ENCODE results near the gene PLEKHG1. TPM values are rescaled to one million over a fixed set of nuclear protein-coding genes. Genes with fewer than 3 reads are reported as not detected.
A peak's percentile ranks its signal among the peaks of the same experiment; 100 is the strongest.

The PLEKHG1 gene
- total RNA-seq, 1 experiment from 2014 or later, result 92.4 TPM

- H3K4me3 ChIP-seq (ENCODE audit: low read length), result no peak overlapping the region
- H3K4me2 ChIP-seq (ENCODE audit: low read depth, low read length, poor library complexity, severe bottlenecking), result no peak overlapping the region
- H3K36me3 ChIP-seq (ENCODE audit: insufficient read depth, low read length), result peaks cover 32% of the 10 kb centered on the region; the same call in 1 of the 2 replicates
- H3K27me3 ChIP-seq (ENCODE audit: low read length), result no peaks in the 10 kb centered on the region
- peaks cover 84% of the 10 kb centered on the region for H3K4me1 ChIP-seq (ENCODE audit: low read length)
- no peak overlapping the region for H3K9ac ChIP-seq (ENCODE audit: low read length)
- H3K9me2 ChIP-seq (replicated peaks; ENCODE audit: insufficient read depth, low read length), result no peaks in the 10 kb centered on the region
- H3K79me2 ChIP-seq (ENCODE audit: low read length), result peaks cover 92% of the 10 kb centered on the region
- H4K20me1 ChIP-seq (ENCODE audit: insufficient read depth, low read depth, low read length), result peaks cover 49% of the 10 kb centered on the region; the same call in 1 of the 2 replicates
- no peak for DNase-seq
- H3K9me3 ChIP-seq (ENCODE audit: low read length), result no peaks in the 10 kb centered on the region
- peak overlapping the region; percentile 63; the same call in 1 of the 2 replicates for H3K27ac ChIP-seq (ENCODE audit: low read length)
- H2AFZ ChIP-seq (ENCODE audit: low read length), result no peak overlapping the region
Measured at GRCh38 chr6:150604467-150604866, 4.8 kb downstream of the PLEKHG1 start.

DNA sequence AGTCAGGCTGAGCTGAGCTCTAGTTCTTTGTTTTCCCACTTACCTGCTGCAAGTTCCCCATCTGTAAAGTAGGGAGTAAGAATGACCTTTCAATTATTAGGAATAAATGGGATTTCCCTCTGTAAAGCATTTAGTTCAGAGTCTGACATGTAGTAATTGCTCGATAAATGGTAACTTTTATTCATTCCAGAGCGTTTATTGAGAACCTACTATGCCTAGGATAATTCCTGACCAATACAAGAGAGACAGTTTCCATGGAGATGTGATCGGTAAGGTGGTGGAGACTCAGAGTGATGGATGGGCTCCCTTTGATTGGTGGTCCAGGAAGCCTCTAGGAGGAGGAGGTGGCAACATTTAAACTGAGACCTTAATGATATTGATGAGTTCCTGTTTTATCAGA lies 5.6 kb downstream of the PLEKHG1 start:
- Histone ChIP-seq H3K4me1 (ENCODE audit: low read length) (peaks cover 85% of the 10 kb centered on the region), H3K4me3 (ENCODE audit: low read length) (no peak overlapping the region), H3K9me2 (replicated peaks; ENCODE audit: insufficient read depth, low read length) (no peaks in the 10 kb centered on the region), H2AFZ (ENCODE audit: low read length) (no peak overlapping the region), H3K9me3 (ENCODE audit: low read length) (no peaks in the 10 kb centered on the region), H3K27ac (ENCODE audit: low read length) (peak overlapping the region; percentile 63), H3K9ac (ENCODE audit: low read length) (no peak overlapping the region), H3K4me2 (ENCODE audit: low read depth, low read length, poor library complexity, severe bottlenecking) (peak overlapping the region; percentile 21), H3K36me3 (ENCODE audit: insufficient read depth, low read length) (peaks cover 36% of the 10 kb centered on the region; the same call in 1 of the 2 replicates), H3K79me2 (ENCODE audit: low read length) (peaks cover 99% of the 10 kb centered on the region), H4K20me1 (ENCODE audit: insufficient read depth, low read depth, low read length) (peaks cover 52% of the 10 kb centered on the region; the same call in 1 of the 2 replicates), H3K27me3 (ENCODE audit: low read length) (no peaks in the 10 kb centered on the region)
- no peak for DNase-seq

DNA sequence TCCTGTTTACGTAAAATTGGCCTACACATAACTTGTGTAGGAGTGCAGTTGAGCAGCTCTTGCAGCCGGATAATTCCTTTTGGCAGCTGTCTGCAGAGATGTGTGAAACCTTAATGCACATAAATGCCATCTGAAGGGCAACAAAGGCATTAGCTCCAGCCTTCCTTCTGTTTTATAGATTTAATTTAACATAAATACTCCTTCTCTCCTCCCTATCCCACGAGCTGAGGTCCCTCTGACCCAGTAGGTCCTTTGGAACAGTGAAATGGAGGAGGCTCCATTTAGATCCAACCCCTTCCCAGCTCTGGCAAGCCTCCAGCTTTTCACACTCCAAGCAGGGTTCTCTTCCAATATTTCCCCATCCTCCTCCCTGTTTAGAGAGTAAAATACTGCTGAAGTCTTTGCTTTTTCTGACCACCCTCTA lies 6.5 kb downstream of the PLEKHG1 start:
- DNase-seq, result no peak

DNA sequence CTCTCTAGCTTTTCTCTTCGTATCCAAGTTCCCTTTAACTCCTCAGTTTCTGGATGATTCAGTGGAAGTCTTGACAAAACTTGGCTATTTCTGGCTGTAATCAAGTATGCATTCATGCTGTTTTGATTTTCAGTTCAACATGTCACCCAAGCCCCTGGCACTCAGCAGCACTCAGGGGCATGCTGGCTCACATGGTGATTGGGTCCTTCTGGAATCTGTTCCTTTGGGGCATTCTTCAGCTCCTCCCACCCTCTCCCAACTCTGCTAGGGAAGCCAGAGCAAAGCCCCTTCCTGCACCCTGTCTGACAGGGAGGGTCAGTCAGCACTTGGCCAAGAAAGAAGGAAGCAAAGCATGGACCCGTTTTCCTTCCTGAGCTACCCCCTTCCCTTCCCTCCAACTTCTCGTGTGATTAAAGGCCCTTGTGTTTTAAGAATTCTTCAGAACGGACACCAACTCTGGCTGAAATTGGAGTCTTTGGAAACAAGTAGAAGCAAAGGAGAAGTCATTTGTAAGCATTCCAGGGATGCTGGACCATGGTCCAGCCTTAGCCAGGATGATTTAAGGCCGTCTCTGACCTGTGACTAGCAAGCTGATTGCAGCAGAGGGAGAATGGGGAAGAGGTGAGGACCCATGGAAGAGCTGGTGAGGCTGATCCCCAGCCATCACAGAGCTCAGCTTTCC lies 7.1 kb downstream of the PLEKHG1 start:
- H4K20me1 ChIP-seq (ENCODE audit: insufficient read depth, low read depth, low read length), result peaks cover 55% of the 10 kb centered on the region; the same call in 1 of the 2 replicates
- H3K36me3 ChIP-seq (ENCODE audit: insufficient read depth, low read length), result peaks cover 36% of the 10 kb centered on the region; the same call in 1 of the 2 replicates
- no peak overlapping the region for H2AFZ ChIP-seq (ENCODE audit: low read length)
- no peaks in the 10 kb centered on the region for H3K27me3 ChIP-seq (ENCODE audit: low read length)
- no peak overlapping the region for H3K4me3 ChIP-seq (ENCODE audit: low read length)
- no peaks in the 10 kb centered on the region for H3K9me2 ChIP-seq (replicated peaks; ENCODE audit: insufficient read depth, low read length)
- peak overlapping the region; percentile 21 for H3K4me2 ChIP-seq (ENCODE audit: low read depth, low read length, poor library complexity, severe bottlenecking)
- peak overlapping the region; percentile 63 for H3K27ac ChIP-seq (ENCODE audit: low read length)
- H3K9me3 ChIP-seq (ENCODE audit: low read length), result no peaks in the 10 kb centered on the region
- H3K79me2 ChIP-seq (ENCODE audit: low read length), result peaks cover 97% of the 10 kb centered on the region
- H3K4me1 ChIP-seq (ENCODE audit: low read length), result peaks cover 87% of the 10 kb centered on the region
- peak overlapping the region; percentile 31; the same call in 1 of the 2 replicates for H3K9ac ChIP-seq (ENCODE audit: low read length)
- DNase-seq, result no peak

More for the DNA sequence above, 6.5 kb downstream of the PLEKHG1 start:
- H3K4me3 ChIP-seq (ENCODE audit: low read length), result no peak overlapping the region
- peaks cover 36% of the 10 kb centered on the region; the same call in 1 of the 2 replicates for H3K36me3 ChIP-seq (ENCODE audit: insufficient read depth, low read length)
- H3K27ac ChIP-seq (ENCODE audit: low read length), result peak overlapping the region; percentile 63
- H3K4me1 ChIP-seq (ENCODE audit: low read length), result peaks cover 91% of the 10 kb centered on the region
- no peaks in the 10 kb centered on the region for H3K27me3 ChIP-seq (ENCODE audit: low read length)
- H3K9ac ChIP-seq (ENCODE audit: low read length), result 0 out of 2 replicates have a peak overlapping the region, but pooled peaks have one; percentile 1
- H2AFZ ChIP-seq (ENCODE audit: low read length), result no peak overlapping the region
- H3K9me3 ChIP-seq (ENCODE audit: low read length), result no peaks in the 10 kb centered on the region
- H3K4me2 ChIP-seq (ENCODE audit: low read depth, low read length, poor library complexity, severe bottlenecking), result peak overlapping the region; percentile 21
- no peaks in the 10 kb centered on the region for H3K9me2 ChIP-seq (replicated peaks; ENCODE audit: insufficient read depth, low read length)
- H3K79me2 ChIP-seq (ENCODE audit: low read length), result peaks cover 99% of the 10 kb centered on the region
- H4K20me1 ChIP-seq (ENCODE audit: insufficient read depth, low read depth, low read length), result peaks cover 55% of the 10 kb centered on the region; the same call in 1 of the 2 replicates

DNA sequence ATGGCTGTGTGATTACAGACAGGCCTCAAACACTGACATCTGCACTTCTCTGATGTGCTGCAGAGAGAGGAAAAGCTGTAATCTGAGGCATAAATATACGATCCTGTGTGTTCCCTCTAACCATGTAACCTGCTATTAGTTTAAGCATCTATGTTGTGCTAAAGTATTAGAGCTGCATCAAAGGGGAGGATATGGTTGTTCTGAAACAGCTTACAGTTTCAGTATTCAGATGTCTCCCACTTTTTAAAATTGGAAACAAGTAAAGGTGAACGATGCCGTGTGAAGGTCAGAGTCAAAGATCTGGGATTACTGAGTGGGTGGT lies 7.6 kb downstream of the PLEKHG1 start:
- Histone ChIP-seq H3K4me2 (ENCODE audit: low read depth, low read length, poor library complexity, severe bottlenecking) (no peak overlapping the region), H4K20me1 (ENCODE audit: insufficient read depth, low read depth, low read length) (peaks cover 52% of the 10 kb centered on the region; the same call in 1 of the 2 replicates), H3K79me2 (ENCODE audit: low read length) (peaks cover 97% of the 10 kb centered on the region), H3K27me3 (ENCODE audit: low read length) (no peaks in the 10 kb centered on the region), H3K9me2 (replicated peaks; ENCODE audit: insufficient read depth, low read length) (no peaks in the 10 kb centered on the region), H3K27ac (ENCODE audit: low read length) (peak overlapping the region; percentile 63), H3K9me3 (ENCODE audit: low read length) (no peaks in the 10 kb centered on the region), H3K4me1 (ENCODE audit: low read length) (peaks cover 86% of the 10 kb centered on the region), H3K36me3 (ENCODE audit: insufficient read depth, low read length) (peaks cover 36% of the 10 kb centered on the region; the same call in 1 of the 2 replicates), H2AFZ (ENCODE audit: low read length) (no peak overlapping the region), H3K9ac (ENCODE audit: low read length) (peak overlapping the region; percentile 31; the same call in 1 of the 2 replicates), H3K4me3 (ENCODE audit: low read length) (no peak overlapping the region)
- DNase-seq, result no peak

GRCh38 chr6:150610584-150610983 lies 10.9 kb downstream of the PLEKHG1 start:
- Histone ChIP-seq H3K4me1 (ENCODE audit: low read length) (peaks cover 87% of the 10 kb centered on the region), H3K9ac (ENCODE audit: low read length) (no peak overlapping the region), H3K9me3 (ENCODE audit: low read length) (no peaks in the 10 kb centered on the region), H3K27ac (ENCODE audit: low read length) (peak overlapping the region; percentile 49), H3K36me3 (ENCODE audit: insufficient read depth, low read length) (peaks cover 23% of the 10 kb centered on the region; the same call in 1 of the 2 replicates), H3K9me2 (replicated peaks; ENCODE audit: insufficient read depth, low read length) (no peaks in the 10 kb centered on the region), H2AFZ (ENCODE audit: low read length) (no peak overlapping the region), H3K4me2 (ENCODE audit: low read depth, low read length, poor library complexity, severe bottlenecking) (no peak overlapping the region), H4K20me1 (ENCODE audit: insufficient read depth, low read depth, low read length) (peaks cover 39% of the 10 kb centered on the region; the same call in 1 of the 2 replicates), H3K27me3 (ENCODE audit: low read length) (no peaks in the 10 kb centered on the region), H3K4me3 (ENCODE audit: low read length) (no peak overlapping the region), H3K79me2 (ENCODE audit: low read length) (peaks cover 98% of the 10 kb centered on the region)
- no peak for DNase-seq

GRCh38 chr6:150613269-150613668 lies 13.6 kb downstream of the PLEKHG1 start:
- Histone ChIP-seq H3K9ac (ENCODE audit: low read length) (no peak overlapping the region), H3K27me3 (ENCODE audit: low read length) (no peaks in the 10 kb centered on the region), H3K4me3 (ENCODE audit: low read length) (no peak overlapping the region), H3K9me3 (ENCODE audit: low read length) (no peaks in the 10 kb centered on the region), H3K4me2 (ENCODE audit: low read depth, low read length, poor library complexity, severe bottlenecking) (no peak overlapping the region), H3K27ac (ENCODE audit: low read length) (peak overlapping the region; percentile 97), H3K79me2 (ENCODE audit: low read length) (peaks cover 98% of the 10 kb centered on the region), H3K36me3 (ENCODE audit: insufficient read depth, low read length) (peaks cover 14% of the 10 kb centered on the region; the same call in 1 of the 2 replicates), H2AFZ (ENCODE audit: low read length) (no peak overlapping the region), H3K4me1 (ENCODE audit: low read length) (peaks cover 87% of the 10 kb centered on the region), H4K20me1 (ENCODE audit: insufficient read depth, low read depth, low read length) (peaks cover 36% of the 10 kb centered on the region; the same call in 1 of the 2 replicates), H3K9me2 (replicated peaks; ENCODE audit: insufficient read depth, low read length) (no peaks in the 10 kb centered on the region)
- no peak for DNase-seq

DNA sequence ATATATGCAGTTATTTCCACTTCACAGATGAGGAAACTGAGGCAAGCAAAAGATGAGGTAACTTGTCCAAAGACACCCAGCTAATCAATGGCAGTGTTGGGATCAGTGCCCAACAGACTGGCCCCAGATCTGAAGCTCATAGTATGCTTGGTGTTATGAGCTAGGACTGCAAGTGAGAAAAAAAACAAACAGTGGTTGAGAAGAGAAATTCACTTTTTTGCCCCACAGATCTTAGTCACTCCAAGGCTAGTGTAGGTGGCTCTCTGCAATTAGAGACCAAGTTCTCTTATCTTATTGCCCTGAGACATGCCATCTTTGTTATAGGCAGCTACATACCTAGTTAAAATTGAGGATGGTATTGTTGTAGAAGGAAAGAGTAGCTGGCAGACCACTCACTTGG lies 16.3 kb downstream of the PLEKHG1 start:
- peak overlapping the region; percentile 97 for H3K27ac ChIP-seq (ENCODE audit: low read length)
- peaks cover 98% of the 10 kb centered on the region for H3K79me2 ChIP-seq (ENCODE audit: low read length)

More for the DNA sequence above, 16.3 kb downstream of the PLEKHG1 start:
- DNase-seq, result peak; percentile 59
- Histone ChIP-seq H3K27me3 (ENCODE audit: low read length) (no peaks in the 10 kb centered on the region), H2AFZ (ENCODE audit: low read length) (no peak overlapping the region), H3K4me2 (ENCODE audit: low read depth, low read length, poor library complexity, severe bottlenecking) (peak overlapping the region; percentile 57), H3K9ac (ENCODE audit: low read length) (peak overlapping the region; percentile 29; the same call in 1 of the 2 replicates), H3K4me1 (ENCODE audit: low read length) (peaks cover 94% of the 10 kb centered on the region), H3K4me3 (ENCODE audit: low read length) (peak overlapping the region; percentile 22; the same call in 1 of the 2 replicates), H4K20me1 (ENCODE audit: insufficient read depth, low read depth, low read length) (peaks cover 20% of the 10 kb centered on the region; the same call in 1 of the 2 replicates), H3K36me3 (ENCODE audit: insufficient read depth, low read length) (no peaks in the 10 kb centered on the region; the same call in 1 of the 2 replicates), H3K9me2 (replicated peaks; ENCODE audit: insufficient read depth, low read length) (no peaks in the 10 kb centered on the region), H3K9me3 (ENCODE audit: low read length) (no peaks in the 10 kb centered on the region)
